ENCODE results near the gene RPRD2. TPM values are rescaled to one million over a fixed set of nuclear protein-coding genes. Genes with fewer than 3 reads are reported as not detected.
"Not testable (repeated sequence)": the region's sequence is repeated elsewhere in the genome, so short reads cannot be mapped to it uniquely, and the experiment has no call there.

RPRD2 gene
- 12.8 and 13.5 TPM in 2 replicates for total RNA-seq
- 11.9 TPM for polyA plus RNA-seq (2012)

GRCh38 chr1:150363426-150364230, at the start of gene RPRD2:
Gene RPRD2 (plus strand): TSS chr1:150364147. CDS start chr1:150364715, 568 bp downstream.
- DNase-seq (ENCODE audit: low read depth): peak; percentile 100

- not testable (repeated sequence) for DNase-seq (ENCODE audit: low read depth)
These were observed 49.3 kb upstream of the RPRD2 start for GRCh38 chr1:150314691-150315090.

- no peak for DNase-seq (ENCODE audit: low read depth)
These were observed 43.3 kb upstream of the RPRD2 start for GRCh38 chr1:150320667-150320978.

GRCh38 chr1:150321826-150322166, 42.2 kb upstream of the RPRD2 start:
- DNase-seq (ENCODE audit: low read depth): no peak

- no peak for DNase-seq (ENCODE audit: low read depth)
These were observed 41.6 kb upstream of the RPRD2 start for GRCh38 chr1:150322310-150322709.

- no peak for DNase-seq (ENCODE audit: low read depth)
These were observed 31.2 kb upstream of the RPRD2 start for GRCh38 chr1:150332651-150333290.

GRCh38 chr1:150346316-150346715, 17.6 kb upstream of the RPRD2 start:
- DNase-seq (ENCODE audit: low read depth): no peak

- no peak for DNase-seq (ENCODE audit: low read depth)
These were observed 11.1 kb upstream of the RPRD2 start for GRCh38 chr1:150352866-150353265.

GRCh38 chr1:150362721-150363425, 1.1 kb upstream of the RPRD2 start:
- DNase-seq (ENCODE audit: low read depth): peak; percentile 29

- peak; percentile 88 for DNase-seq (ENCODE audit: low read depth)
These were observed 470 bp downstream of the RPRD2 start for GRCh38 chr1:150364231-150365003.

GRCh38 chr1:150365941-150366340, 2.0 kb downstream of the RPRD2 start:
- no peak for DNase-seq (ENCODE audit: low read depth)

- DNase-seq (ENCODE audit: low read depth): no peak
These were observed 2.7 kb downstream of the RPRD2 start for GRCh38 chr1:150366416-150367296.

- DNase-seq (ENCODE audit: low read depth): no peak
These were observed 7.2 kb downstream of the RPRD2 start for GRCh38 chr1:150371110-150371509.

- DNase-seq (ENCODE audit: low read depth): no peak
These were observed 8.6 kb downstream of the RPRD2 start for GRCh38 chr1:150372580-150372979.

GRCh38 chr1:150376110-150376509, 12.2 kb downstream of the RPRD2 start:
- DNase-seq (ENCODE audit: low read depth): no peak

- no peak for DNase-seq (ENCODE audit: low read depth)
These were observed 19.8 kb downstream of the RPRD2 start for GRCh38 chr1:150383631-150384324.

GRCh38 chr1:150385537-150386445, 21.8 kb downstream of the RPRD2 start:
- DNase-seq (ENCODE audit: low read depth): no peak

- DNase-seq (ENCODE audit: low read depth): no peak
These were observed 22.6 kb downstream of the RPRD2 start for GRCh38 chr1:150386592-150386991.

- DNase-seq (ENCODE audit: low read depth): no peak
These were observed 23.3 kb downstream of the RPRD2 start for GRCh38 chr1:150387200-150387599.

All from myocyte (in vitro differentiated cells).